ENCODE measurements around the gene PRMT6. TPM values are rescaled to one million over a fixed set of nuclear protein-coding genes. Genes with fewer than 3 reads are reported as not detected.
"Not testable (repeated sequence)": the region's sequence is repeated elsewhere in the genome, so short reads cannot be mapped to it uniquely, and the experiment has no call there.

PRMT6 gene
- 24.7 and 35.2 TPM in 2 replicates for total RNA-seq

DNA sequence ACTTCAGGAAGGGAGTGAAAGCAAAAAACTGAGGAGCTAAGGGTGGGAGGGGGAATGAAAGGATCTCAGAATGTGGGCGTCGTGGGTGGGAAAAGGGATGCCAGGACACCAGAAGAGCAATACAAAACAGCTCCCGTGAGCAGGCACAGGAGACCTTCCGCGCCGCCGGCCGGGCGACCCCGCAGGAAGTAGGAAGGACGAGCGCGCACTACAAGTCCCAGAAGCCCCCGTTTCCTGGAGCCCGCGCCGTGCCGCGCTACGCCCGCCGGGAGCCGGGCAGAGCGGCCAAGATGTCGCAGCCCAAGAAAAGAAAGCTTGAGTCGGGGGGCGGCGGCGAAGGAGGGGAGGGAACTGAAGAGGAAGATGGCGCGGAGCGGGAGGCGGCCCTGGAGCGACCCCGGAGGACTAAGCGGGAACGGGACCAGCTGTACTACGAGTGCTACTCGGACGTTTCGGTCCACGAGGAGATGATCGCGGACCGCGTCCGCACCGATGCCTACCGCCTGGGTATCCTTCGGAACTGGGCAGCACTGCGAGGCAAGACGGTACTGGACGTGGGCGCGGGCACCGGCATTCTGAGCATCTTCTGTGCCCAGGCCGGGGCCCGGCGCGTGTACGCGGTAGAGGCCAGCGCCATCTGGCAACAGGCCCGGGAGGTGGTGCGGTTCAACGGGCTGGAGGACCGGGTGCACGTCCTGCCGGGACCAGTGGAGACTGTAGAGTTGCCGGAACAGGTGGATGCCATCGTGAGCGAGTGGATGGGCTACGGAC lies at the start of gene PRMT6:
Gene PRMT6, plus strand, starts transcription at position 249 of the 771 bp plus-strand sequence. Its CDS starts 42 bp downstream, at position 291.
- peak; percentile 43 for DNase-seq (ENCODE audit: low read depth)

DNA sequence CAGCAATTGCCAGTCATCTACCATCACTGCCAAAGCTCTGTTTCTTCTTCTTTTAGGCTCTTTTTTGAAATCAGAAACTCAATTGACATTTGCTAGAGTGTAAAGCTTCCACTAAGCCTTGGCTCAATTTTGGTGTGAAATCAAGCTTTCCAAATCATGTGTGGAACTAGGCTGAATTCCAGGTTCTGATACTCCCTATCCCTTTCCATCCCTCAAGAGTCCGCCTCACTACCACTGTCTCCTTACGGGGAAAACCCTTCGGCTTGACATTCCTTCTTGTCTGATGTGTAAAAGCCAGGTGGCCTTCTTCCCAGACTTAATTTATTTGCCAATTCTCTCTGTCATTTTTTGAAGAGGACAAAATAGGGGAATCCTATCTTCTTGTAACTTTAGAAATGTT lies 47.2 kb upstream of the PRMT6 start:
- DNase-seq (ENCODE audit: low read depth): no peak

DNA sequence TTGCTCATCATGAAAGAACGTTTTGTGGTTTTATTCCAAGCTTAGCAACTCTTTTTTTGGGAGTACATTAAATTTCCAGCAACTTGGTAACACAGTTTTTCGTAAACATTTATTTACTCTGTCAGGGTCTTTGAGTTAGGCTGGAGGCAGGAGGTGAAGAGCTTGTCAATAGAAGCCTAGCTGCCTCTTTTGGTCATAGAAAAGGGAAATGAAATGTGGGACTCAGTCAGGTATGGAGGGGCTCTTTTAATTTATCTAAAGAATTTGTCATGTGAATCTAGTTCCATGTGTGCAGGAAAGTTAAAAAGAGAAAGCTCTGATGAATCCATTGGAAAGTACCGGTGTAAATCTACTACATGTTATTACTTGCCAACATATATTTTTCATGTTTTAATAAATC lies 45.9 kb upstream of the PRMT6 start:
- DNase-seq (ENCODE audit: low read depth): no peak

DNA sequence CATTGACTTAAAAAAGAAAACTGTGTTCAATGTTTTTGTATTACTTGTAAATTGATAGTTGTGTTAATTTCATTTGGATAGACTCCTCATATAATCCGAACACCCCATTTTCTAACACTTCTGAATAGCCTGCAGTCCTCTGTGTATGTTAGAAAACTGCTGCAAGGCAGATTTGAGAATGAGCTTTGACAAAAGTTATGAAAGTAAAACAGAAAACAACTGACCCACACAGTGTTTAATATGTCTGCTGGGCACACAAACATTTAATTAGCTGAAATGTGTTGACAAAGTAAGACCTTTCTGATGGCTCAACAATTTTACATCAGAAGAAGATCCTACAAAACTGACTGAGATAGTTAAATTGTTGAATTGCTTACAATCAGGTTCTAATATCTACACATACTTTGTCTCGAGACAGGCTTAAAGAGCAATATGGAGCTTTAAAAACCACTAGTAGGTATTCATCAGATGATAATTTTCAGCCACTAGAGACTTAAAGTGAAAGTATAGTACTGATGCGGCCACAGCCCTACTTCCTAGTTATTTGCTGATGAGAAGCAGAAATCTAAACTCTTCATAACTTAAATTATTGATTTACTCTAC lies 40.0 kb upstream of the PRMT6 start:
- DNase-seq (ENCODE audit: low read depth): no peak

DNA sequence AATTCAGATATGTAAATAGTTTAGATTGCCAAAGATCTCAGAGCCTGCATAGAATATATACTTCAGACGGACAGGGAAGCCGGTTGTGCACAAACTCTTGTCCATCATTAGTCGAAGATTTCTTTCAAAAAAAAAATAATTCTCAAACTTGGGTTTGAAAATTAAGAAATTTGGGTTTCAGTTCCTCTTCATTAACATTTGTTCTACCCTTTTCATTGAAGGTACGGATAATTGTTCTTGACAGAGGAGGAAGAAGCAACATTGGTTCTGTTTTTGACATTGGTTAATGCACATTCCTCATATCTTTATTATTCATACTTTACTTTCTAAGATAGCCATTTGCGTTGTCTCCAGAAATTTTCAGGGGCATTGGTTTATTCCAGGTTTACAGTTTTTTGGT lies 38.0 kb upstream of the PRMT6 start:
- no peak for DNase-seq (ENCODE audit: low read depth)

DNA sequence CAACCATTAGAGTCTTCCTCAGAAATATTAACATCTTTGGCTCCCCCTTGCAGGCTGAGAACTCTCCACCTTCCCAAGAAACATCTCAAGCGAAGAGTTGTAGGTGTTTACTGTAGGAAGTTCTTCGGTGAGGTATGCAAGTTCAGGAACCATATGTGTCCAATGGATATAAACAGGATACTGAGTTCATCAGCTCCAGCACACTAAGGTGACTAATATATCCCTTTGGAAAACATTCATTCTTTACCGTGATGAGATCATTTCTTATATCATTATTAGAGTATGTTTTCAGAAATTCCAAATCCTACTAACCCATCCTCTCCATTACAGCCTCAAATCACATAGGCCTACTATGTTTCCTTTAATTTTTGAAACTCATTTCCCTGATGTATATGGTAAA lies 37.3 kb upstream of the PRMT6 start:
- DNase-seq (ENCODE audit: low read depth): no peak

DNA sequence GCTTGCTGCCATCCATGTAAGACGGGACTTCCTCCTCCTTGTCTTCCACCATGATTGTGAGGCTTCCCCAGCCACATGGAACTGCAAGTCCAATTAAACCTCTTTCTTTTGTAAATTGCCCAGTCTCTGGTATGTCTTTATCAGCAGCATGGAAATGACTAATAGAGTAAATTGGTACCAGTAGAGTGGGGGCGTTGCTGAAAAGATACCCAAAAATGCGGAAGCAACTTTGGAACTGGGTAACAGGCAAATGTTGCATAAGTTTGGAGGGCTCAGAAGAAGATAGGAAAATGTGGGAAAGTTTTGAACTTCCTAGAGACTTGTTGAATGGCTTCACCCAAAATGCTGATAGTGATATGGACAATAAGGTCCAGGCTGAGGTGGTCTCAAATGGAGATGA lies 17.6 kb upstream of the PRMT6 start:
- DNase-seq (ENCODE audit: low read depth): not testable (repeated sequence)

DNA sequence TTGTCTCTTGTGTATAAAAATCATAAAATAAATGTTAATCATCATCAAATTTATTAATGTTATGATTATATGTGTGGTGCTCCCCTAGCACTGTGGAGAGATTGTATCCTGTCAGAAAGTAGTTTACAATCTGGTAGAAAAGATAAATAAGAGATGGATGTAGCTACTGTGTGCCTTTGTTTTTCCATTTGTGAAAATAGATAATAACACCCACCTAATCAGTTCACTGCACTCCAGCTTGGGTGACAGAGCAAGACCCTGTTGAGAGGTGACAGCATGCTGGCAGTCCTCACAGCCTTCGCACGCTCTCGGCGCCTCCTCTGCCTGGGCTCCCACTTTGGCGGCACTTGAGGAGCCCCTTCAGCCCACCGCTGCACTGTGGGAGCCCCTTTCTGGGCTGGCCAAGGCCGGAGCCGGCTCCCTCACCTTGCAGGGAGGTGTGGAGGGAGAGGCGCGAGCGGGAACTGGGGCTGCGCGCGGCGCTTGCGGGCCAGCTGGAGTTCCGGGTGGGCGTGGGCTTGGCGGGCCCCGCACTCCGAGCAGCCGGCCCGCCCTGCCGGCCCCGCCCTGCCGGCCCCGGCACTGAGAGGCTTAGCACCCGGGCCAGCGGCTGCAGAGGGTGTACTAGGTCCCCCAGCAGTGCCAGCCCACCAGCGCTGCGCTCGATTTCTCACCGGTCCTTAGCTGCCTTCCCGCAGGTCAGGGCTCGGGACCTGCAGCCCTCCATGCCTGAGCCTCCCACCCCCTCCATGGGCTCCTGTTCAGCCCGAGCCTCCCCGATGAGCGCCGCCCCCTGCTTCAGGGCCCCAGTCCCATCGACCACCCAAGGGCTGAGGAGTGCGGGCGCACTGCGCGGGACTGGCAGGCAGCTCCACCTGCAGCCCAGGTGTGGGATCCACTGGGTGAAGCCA lies 11.9 kb upstream of the PRMT6 start:
- not testable (repeated sequence) for DNase-seq (ENCODE audit: low read depth)

DNA sequence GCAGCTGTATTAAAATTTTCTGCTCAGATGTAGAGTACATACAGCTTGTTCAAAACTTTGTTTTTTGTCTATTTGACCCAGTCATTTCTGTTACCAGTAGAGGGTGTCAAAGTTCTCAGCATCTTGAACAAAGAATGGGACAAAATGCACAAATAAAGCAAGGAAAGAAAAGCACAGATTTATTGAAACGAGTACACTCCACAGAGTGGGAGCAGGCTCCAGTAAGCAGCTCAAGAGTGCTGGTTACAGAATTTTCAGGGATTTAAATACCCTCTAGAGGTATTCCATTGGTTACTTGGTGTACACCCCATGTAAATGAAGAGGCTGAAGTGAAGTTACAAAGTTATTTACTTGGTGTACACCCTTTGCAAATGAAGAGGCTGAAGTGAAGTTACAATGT lies 8.9 kb upstream of the PRMT6 start:
- DNase-seq (ENCODE audit: low read depth): peak; percentile 5

DNA sequence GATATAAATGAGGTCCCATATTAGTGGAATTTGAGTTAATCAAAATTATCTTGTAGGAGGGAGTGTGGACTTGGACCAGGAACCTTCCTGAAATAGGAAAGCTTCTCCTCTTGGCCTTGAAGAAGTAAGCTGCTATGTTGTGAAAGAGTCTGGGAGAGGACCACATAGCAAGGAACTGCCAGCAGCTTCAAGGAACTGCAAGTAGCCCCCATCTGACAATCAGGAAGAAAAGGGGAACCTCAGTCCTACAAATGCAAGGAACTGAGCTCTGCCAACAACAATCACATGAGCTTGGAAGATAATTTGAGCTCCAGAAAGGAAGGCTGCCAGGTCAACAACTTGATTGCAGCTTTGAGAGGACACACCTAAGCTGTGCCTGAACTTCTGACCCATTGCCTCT lies 8.2 kb upstream of the PRMT6 start:
- no peak for DNase-seq (ENCODE audit: low read depth)

DNA sequence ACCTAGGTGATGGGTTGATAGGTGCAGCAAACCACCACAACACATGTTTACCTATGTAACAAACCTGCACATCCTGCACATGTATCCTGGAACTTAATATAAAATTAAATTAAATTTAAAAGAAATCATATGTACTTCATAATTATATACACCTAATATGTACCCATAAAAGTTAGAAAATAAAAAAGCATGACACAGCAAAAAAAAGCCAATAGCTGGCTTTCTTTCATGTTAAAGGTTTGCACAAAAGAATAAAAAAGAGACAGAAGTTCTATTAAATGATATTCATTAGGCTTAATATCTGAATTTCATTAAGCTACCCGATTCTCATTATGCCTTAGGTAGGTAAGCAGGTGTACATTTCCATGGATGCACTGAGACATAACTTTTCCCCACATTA lies 5.2 kb upstream of the PRMT6 start:
- no peak for DNase-seq (ENCODE audit: low read depth)

DNA sequence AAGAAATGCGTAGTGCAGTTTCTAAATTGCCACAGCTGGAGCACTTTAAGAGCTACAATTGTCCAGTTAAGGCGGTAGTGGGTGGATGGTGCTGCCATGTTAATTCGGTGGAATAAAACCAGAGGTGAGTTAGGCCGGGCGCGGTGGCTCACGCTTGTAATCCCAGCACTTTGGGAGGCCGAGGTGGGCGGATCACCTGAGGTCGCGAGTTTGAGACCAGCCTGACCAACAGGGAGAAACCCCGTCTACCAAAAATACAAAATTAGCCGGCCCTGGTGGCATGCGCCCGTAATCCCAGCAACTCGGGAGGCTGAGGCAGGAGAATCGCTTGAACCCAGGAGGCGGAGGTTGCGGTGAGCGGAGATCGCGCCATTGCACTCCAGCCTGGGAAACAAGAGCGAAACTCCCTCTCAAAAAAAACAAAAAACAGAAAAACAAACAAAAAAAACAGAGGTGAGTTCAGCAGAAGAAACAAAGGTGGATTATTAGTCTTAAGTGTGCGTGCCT lies 502 bp upstream of the PRMT6 start:
- not testable (repeated sequence) for DNase-seq (ENCODE audit: low read depth)

DNA sequence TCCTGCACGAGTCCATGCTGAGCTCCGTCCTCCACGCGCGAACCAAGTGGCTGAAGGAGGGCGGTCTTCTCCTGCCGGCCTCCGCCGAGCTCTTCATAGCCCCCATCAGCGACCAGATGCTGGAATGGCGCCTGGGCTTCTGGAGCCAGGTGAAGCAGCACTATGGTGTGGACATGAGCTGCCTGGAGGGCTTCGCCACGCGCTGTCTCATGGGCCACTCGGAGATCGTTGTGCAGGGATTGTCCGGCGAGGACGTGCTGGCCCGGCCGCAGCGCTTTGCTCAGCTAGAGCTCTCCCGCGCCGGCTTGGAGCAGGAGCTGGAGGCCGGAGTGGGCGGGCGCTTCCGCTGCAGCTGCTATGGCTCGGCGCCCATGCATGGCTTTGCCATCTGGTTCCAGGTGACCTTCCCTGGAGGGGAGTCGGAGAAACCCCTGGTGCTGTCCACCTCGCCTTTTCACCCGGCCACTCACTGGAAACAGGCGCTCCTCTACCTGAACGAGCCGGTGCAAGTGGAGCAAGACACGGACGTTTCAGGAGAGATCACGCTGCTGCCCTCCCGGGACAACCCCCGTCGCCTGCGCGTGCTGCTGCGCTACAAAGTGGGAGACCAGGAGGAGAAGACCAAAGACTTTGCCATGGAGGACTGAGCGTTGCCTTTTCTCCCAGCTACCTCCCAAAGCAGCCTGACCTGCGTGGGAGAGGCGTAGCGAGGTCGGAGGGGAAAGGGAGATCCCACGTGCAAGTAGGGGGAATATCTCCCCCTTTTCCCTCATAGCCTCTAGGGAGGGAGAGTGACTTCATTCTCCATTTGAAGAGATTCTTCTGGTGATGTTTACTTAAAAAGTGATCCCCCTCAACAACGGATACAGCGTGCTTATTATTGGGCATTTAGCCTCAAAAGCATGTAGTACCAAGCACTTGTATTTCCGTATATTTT lies 991 bp downstream of the PRMT6 start:
- peak; percentile 31 for DNase-seq (ENCODE audit: low read depth)

DNA sequence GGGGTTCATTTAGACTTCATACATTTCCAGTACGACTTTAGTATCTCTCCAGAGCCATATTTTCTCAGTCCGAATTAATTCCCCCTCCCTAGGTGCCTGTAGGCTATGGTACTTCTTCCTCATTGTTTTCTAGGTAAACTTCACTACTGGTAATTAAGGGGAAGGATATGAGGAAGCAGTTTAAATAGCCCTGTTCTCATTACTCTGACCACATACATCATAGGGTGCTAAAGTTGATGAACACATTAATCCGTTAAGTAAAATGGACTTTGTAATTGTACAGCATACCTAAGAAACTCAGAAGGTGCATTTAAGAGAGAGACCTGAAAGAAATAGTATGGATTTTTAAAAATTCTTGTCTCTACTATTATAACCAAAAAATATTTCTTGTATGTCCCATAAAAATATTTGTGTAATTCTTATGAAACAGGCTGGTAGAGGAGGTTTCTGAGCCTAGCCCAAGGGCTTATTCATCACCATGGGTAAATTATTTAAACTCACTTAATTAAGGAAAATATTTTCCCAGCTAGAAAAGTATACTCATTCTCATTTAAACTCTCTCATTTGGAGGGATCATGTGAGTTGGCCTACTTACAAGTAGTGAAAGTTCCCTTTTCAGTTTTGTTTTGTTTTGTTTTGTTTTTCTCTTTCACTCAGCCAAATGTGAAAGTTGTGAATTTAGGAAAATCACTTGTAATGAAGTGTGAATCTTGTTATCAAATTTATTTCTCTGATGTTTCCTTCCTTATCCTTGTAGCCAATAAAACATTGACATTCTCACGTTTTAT lies 2.0 kb downstream of the PRMT6 start:
- DNase-seq (ENCODE audit: low read depth): peak; percentile 75

DNA sequence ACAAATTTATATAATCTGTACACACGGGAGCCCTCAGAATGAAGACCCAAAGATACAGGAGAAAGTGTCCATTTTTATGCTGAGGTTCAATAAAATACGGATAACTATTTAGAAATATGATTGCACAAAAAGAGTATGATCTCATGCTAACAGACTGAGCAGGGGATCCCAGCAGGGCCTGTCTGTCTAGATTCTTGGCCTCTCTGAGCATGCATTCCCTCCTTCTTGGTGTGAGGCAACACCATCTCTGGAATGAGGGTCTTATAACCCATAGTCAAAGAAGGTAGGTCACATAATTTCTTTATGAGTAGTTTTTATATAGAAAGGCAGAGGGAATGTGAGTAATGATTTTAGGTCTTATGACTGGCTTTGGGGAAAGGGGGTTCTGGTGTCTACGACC lies 5.4 kb downstream of the PRMT6 start:
- DNase-seq (ENCODE audit: low read depth): no peak

DNA sequence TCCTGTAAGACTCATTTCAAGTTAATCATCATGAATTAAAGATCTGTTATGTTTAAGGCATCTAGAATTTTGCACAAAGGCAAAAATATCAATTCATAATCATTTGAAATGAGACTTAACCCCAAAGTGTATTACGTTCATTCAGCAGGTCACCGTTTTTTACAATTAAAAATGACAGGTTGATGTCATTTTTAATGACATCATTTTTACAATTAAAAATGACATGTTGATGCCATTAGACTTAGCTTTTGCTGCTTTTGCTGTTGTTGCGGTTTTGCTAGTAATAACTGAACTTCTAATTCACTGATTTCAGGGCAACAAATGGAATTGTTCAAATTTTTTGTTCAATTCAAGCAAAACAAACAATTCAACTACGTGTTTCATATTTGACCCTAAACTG lies 17.0 kb downstream of the PRMT6 start:
- no peak for DNase-seq (ENCODE audit: low read depth)

DNA sequence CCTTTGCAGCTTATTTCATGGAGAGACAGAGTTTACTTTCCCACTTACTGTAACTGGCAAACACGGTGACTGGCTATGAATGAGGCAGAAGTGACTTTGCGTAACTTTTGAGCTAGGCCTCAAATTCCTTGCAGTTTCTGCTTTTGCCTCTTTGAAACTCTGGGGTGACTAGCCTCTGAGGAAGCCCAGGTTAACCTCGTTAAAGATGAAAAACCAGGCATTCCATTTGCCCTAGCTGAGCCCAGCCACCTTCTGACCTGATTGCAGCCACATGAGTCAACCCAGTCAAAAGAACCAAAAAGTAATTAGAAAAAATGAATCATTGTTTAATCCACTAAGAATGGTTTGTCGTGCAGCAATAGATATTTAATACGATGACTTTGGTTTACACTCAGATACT lies 20.4 kb downstream of the PRMT6 start:
- DNase-seq (ENCODE audit: low read depth): peak; percentile 98

DNA sequence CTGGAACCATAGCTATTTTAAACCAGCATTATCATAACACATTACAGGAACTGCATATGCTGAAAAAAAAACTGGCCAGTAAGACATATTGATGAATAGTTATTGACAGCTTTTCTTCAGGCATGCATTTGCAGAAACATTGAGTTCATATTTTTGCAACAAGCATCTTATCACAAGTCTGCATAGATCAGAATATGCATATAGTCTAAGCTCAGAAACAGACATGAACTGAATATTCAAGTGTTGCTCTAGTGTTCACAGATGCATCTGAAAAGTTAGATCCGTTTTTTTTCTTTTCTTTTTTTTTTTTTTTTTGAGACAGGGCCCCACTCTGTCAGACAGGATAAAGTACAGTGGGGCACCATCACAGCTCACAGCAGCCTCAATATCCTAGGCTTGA lies 22.8 kb downstream of the PRMT6 start:
- DNase-seq (ENCODE audit: low read depth): no peak

DNA sequence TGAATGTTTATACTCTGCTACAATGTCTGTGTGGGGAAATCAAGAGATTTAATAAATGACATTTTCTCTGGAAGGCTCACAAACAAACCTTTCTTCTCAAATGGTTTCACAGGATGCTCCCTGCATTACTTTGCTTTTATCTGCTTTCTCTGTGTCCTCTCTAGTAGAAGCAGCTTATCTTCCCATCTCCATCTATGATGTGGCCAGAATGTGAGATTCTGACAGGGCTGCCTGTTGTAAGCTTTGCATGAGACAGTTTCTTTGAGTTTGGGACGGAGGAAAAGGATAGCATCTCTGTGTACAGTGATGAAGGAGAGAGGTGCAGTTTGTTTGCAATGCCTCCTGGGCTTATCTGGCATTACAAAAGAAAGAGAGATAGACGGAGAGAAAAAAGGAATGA lies 24.6 kb downstream of the PRMT6 start:
- DNase-seq (ENCODE audit: low read depth): no peak

DNA sequence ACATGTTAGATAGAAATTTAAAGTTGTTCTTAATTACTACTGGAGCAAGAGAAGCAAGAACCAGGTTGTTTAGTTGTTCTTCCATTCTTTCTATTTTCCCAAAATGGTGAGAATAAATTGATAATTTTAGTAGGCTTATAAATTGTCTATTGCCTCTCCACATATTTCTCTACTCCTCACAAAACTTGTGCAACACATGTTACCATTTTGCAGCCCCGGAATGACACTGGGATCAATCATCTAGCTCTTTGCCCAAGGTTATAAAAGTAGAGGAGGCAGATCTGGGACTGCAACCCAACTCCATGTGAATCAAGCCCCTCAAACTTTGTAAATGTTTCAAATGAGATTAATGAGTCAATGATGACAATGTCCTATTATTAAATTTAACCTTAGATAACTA lies 34.9 kb downstream of the PRMT6 start:
- DNase-seq (ENCODE audit: low read depth): no peak
